GM13977 (cell line): Measurements from ENCODE around the gene TMEM252.

Source experiments
- DNase-seq: peaks from one replicate; pipeline ENCODE4 v3.0.0; 2012; ENCODE audit warnings: low spot score
- CTCF ChIP-seq: IDR thresholded peaks from 2 replicates; pipeline ENCODE4 v1.5.1; 2012; ENCODE audit warnings: mild to moderate bottlenecking, control low read depth; ENCODE audit not compliant: insufficient read depth; ENCODE audit errors: extremely low read depth, missing control alignments
- in situ Hi-C: fragments of 300-500 bp; cut with MboI; formaldehyde crosslinking; loops from one replicate; pipeline ENCODE4 v1.12.0; 2022; ENCODE audit warnings: low sequenced_read_pairs, low pct_unique_long_range_greater_than_20kb, mixed read lengths, inconsistent platforms; ENCODE audit not compliant: unreplicated experiment

TMEM252 gene

GRCh38 chr9:68495247-68495646, 45.4 kb downstream of the TMEM252 start:
- TF ChIP-seq CTCF: no peak
- in situ Hi-C loops: no loop called here
- DNase-seq: no peak

GRCh38 chr9:68493958-68494577, 46.6 kb downstream of the TMEM252 start:
- DNase-seq: no peak
- no peak for TF ChIP-seq CTCF
- in situ Hi-C loops: no loop called here

GRCh38 chr9:68493541-68493940, 47.1 kb downstream of the TMEM252 start:
- in situ Hi-C loops: no loop called here
- DNase-seq: no peak
- no peak for TF ChIP-seq CTCF

GRCh38 chr9:68492806-68493205, 47.9 kb downstream of the TMEM252 start:
- no peak for DNase-seq
- in situ Hi-C loops: no loop called here
- no peak for TF ChIP-seq CTCF

- in situ Hi-C loops: no loop called here
- no peak for DNase-seq
- no peak for TF ChIP-seq CTCF
These were observed 51.0 kb downstream of the TMEM252 start for GRCh38 chr9:68489646-68490045.

- TF ChIP-seq CTCF: no peak
- DNase-seq: no peak
- in situ Hi-C loops: no loop called here
These were observed 52.6 kb downstream of the TMEM252 start for GRCh38 chr9:68488126-68488525.
